Measurements from ENCODE around the gene CYP19A1.

Gene CYP19A1

DNA sequence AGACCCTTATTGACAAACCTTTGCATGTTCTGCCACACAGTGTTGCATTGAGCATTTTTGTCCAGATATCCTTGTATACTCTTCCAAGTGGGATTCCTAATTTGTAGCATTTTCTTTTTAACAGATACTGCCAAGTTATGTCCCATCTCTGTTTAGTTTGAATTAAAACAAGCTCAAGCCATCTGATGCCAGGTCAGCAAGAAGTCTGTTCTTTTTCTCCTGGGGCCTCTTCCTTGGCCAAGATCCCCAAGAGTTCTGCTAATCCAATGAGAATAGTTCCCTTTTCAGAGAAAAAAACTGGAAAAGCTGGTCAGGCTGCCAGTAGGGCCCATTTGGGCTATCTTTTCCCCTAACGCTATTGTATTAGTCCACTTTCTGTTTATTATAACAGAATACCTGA is 32.9 kb upstream of the CYP19A1 start:
- TF ChIP-seq, protein P1, sequence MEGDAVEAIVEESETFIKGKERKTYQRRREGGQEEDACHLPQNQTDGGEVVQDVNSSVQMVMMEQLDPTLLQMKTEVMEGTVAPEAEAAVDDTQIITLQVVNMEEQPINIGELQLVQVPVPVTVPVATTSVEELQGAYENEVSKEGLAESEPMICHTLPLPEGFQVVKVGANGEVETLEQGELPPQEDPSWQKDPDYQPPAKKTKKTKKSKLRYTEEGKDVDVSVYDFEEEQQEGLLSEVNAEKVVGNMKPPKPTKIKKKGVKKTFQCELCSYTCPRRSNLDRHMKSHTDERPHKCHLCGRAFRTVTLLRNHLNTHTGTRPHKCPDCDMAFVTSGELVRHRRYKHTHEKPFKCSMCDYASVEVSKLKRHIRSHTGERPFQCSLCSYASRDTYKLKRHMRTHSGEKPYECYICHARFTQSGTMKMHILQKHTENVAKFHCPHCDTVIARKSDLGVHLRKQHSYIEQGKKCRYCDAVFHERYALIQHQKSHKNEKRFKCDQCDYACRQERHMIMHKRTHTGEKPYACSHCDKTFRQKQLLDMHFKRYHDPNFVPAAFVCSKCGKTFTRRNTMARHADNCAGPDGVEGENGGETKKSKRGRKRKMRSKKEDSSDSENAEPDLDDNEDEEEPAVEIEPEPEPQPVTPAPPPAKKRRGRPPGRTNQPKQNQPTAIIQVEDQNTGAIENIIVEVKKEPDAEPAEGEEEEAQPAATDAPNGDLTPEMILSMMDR (IDR thresholded peaks at IDR 0.05; ENCODE audit: borderline replicate concordance, control extremely low read depth, extremely low read depth, insufficient read depth, missing control alignments), result no peak
- in situ Hi-C loops (cut with MboI; ENCODE audit: low sequenced_read_pairs, unreplicated experiment), result no loop called here

DNA sequence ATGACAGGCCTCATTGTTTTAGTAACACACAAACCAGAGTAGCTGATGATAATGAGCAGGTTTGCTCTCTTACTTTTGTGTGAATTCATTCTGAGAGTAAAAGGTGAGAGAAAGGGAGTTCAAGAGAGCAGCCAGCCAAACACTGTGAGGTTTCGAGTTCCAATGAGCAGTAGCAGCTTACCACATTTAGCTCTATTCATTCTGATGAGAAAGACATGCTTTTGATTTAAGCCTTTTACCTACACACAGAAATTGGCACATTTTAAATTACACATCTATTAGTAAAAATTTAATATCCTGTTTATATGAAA is 31.0 kb upstream of the CYP19A1 start:
- DNase-seq (ENCODE audit: low spot score), result peak; percentile 37
- in situ Hi-C loops (cut with MboI; ENCODE audit: low sequenced_read_pairs, unreplicated experiment), result no loop called here
- TF ChIP-seq, protein P1 (IDR thresholded peaks at IDR 0.05; ENCODE audit: borderline replicate concordance, control extremely low read depth, extremely low read depth, insufficient read depth, missing control alignments), result no peak

More for the DNA sequence above, 32.9 kb upstream of the CYP19A1 start:
- DNase-seq (ENCODE audit: low spot score), result no peak

DNA sequence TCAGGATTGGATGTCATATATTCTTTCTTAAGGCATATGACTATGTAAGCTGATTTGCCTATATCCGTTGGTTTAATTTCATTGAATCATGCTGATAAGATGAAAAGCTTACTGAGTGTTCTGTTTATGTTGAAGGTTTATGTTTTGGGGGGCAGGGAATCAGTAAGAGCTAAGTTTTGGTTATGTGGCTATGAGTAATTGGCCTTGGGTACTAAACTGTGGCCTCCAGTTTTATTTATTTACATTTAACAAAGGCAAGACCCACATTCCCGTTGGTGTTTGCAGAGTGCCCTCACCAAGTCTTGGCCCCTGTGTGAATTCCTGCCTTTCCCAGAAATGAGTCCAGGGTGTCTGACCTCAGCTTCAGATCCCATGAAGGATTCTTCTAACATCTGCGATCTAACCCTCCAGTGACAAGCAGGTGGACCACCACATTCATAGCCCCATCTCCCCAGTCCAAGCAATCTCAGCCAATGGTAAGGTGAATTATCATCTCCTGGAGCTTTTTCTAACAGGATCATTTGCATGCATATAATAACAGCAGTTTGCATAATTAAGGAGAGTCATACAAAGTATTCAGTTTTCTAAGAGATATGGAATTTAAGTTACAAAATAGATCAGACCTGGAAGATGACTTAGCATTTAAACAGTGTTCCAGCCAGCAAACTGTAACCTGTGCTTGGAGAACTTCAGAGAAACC is 30.5 kb upstream of the CYP19A1 start:
- TF ChIP-seq, protein P1 (IDR thresholded peaks at IDR 0.05; ENCODE audit: borderline replicate concordance, control extremely low read depth, extremely low read depth, insufficient read depth, missing control alignments), result no peak
- no peak for DNase-seq (ENCODE audit: low spot score)
- in situ Hi-C loops (cut with MboI; ENCODE audit: low sequenced_read_pairs, unreplicated experiment), result no loop called here

DNA sequence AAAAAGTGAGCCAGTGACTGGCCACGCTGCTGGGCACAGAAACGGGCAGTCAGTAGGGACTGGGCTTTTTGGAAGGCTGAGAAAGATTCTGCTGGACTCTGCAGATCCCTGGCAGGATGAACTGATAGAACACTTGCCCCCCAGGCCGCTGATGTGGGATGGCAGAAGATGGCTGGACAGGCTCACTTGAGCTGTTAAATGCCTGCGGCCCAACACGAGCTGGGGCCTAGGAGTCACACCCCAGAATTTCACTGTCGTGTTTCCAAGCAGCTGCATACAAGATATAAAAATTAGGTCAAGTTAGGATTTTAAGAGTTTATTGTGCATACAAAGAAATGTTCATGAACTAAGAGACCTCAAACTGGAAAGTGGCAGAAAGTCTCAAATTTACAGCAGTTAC is 29.9 kb upstream of the CYP19A1 start:
- TF ChIP-seq, protein P1 (IDR thresholded peaks at IDR 0.05; ENCODE audit: borderline replicate concordance, control extremely low read depth, extremely low read depth, insufficient read depth, missing control alignments), result no peak
- in situ Hi-C loops (cut with MboI; ENCODE audit: low sequenced_read_pairs, unreplicated experiment), result no loop called here
- no peak for DNase-seq (ENCODE audit: low spot score)

DNA sequence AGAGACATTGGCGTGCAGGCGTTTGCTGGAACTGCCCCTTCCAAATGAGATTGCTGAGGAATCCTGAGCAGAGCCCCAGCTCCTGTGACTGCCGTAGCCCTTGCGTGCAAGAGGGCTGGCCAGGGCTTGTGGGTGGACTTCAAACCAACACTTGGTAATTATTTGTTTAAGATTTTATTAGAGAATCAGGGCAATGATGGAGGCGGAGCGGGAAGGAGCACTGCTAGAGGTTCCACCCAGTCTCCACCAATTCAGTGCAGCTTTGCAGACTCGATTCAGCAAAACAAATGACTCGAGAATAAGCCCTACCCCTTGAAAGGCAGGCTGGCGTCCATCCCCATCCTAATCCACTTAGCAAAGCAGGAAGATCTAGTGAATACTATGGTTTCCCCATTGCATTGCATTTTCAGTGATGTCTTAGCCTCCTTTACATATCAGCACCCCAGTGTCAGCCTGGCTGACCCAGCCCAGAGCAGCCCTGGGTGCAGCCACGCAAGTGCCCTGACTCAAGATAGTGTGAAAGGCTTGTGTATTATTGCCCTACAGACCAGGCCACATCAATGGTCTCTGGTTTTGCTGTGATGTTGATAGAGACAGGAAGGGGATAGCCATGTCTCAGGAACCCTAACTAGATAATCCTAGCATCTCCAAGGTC is 29.1 kb upstream of the CYP19A1 start:
- no peak for DNase-seq (ENCODE audit: low spot score)
- TF ChIP-seq, protein P1 (IDR thresholded peaks at IDR 0.05; ENCODE audit: borderline replicate concordance, control extremely low read depth, extremely low read depth, insufficient read depth, missing control alignments), result no peak
- in situ Hi-C loops (cut with MboI; ENCODE audit: low sequenced_read_pairs, unreplicated experiment), result no loop called here

DNA sequence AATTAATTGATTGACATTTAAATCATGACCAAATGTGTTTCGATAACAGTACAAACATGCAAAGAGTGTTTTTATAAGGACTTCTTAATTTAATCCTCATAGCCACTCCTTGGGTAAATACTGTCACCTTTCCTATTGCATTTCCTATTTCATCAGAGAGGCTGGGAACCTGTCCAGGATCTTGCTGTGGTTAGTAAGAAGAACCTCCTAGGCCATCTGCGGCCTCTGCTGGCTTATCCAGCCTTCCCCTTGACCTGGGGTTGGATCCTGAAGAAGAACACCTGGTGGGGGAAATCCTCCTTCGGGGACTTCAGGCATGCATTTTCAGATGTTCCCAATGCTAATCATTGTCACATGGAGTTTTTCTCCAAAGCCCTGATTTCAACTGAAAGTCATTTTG is 28.5 kb upstream of the CYP19A1 start:
- TF ChIP-seq, protein P1 (IDR thresholded peaks at IDR 0.05; ENCODE audit: borderline replicate concordance, control extremely low read depth, extremely low read depth, insufficient read depth, missing control alignments), result no peak
- in situ Hi-C loops (cut with MboI; ENCODE audit: low sequenced_read_pairs, unreplicated experiment), result no loop called here
- DNase-seq (ENCODE audit: low spot score), result no peak

Data from GM13976 (cell line).